Cardiac fibroblast (primary cell): ENCODE measurements around the gene FAM193B.

Experiments used
- DNase-seq, 2 donors: peaks; one replicate each; pipeline versions ENCODE4 v3.0.0 to v3.0.0-alpha.2; 2010; ENCODE audit warnings: low read depth in 2 of 2
- H3K4me3 ChIP-seq, 2 donors: replicated peaks in 1 of 2; 1 replicate in 1 of 2; 2 replicates in 1 of 2; pipeline ENCODE4 v1.5.1; 2011; ENCODE audit warnings: low read depth in 2 of 2, low read length in 2 of 2, mild to moderate bottlenecking in 2 of 2, moderate library complexity in 1 of 2
- CTCF ChIP-seq: IDR thresholded peaks from one replicate; pipeline ENCODE4 v1.5.1; 2011; ENCODE audit warnings: low read depth, mild to moderate bottlenecking, low read length, inconsistent platforms

Gene FAM193B

GRCh38 chr5:177600508-177601018 is 46.2 kb upstream of the FAM193B start:
- no peak for TF ChIP-seq CTCF
- H3K4me3 ChIP-seq, result peak overlapping the region; percentile 73 to 75
- peak; percentile 31 to 41 for DNase-seq

- peak within 1 kb of the TSS; percentile 73 to 75 for H3K4me3 ChIP-seq
- TF ChIP-seq CTCF, result no peak
- peak; percentile 74 to 87 for DNase-seq
These were observed 45.6 kb upstream of the FAM193B start, which contains the start of gene B4GALT7 for GRCh38 chr5:177599731-177600507. Gene B4GALT7, plus strand, starts transcription at chr5:177600132. Its CDS starts 79 bp downstream, at chr5:177600211.

- H3K4me3 ChIP-seq, result no peak overlapping the region
- TF ChIP-seq CTCF, result no peak
- peak in 1 of 2 donors; percentile 13 for DNase-seq
These were observed 44.1 kb upstream of the FAM193B start for GRCh38 chr5:177598477-177598876.

GRCh38 chr5:177596775-177597238 is 42.4 kb upstream of the FAM193B start:
- no peak overlapping the region for H3K4me3 ChIP-seq
- no peak for TF ChIP-seq CTCF
- DNase-seq, result no peak

GRCh38 chr5:177595991-177596774 is 41.8 kb upstream of the FAM193B start:
- no peak for DNase-seq
- no peak for TF ChIP-seq CTCF
- no peak overlapping the region for H3K4me3 ChIP-seq

- no peak for DNase-seq
- H3K4me3 ChIP-seq, result no peak overlapping the region
- TF ChIP-seq CTCF, result no peak
These were observed 40.7 kb upstream of the FAM193B start for GRCh38 chr5:177595026-177595585.
